Measurements from ENCODE around the gene CHRDL2.

CHRDL2 gene

GRCh38 chr11:74729397-74729796 is 1.8 kb downstream of the CHRDL2 start:
- no peak overlapping the region for H2AFZ ChIP-seq (ENCODE audit: low read depth)
- no peaks in the 10 kb centered on the region for H3K27me3 ChIP-seq (ENCODE audit: insufficient read depth, low read depth)
- no peak overlapping the region for H3K4me3 ChIP-seq (IDR thresholded peaks at IDR 0.05; ENCODE audit: insufficient read depth, low read depth, low read length)
- no peaks in the 10 kb centered on the region for H3K36me3 ChIP-seq (ENCODE audit: insufficient read depth)
- TF ChIP-seq CTCF (conservative IDR thresholded peaks at IDR 0.05; ENCODE audit: low read depth, low read length), result no peak
- H3K79me2 ChIP-seq (ENCODE audit: insufficient read depth, low read depth), result no peaks in the 10 kb centered on the region
- H3K4me1 ChIP-seq (ENCODE audit: low read depth, poor library complexity, severe bottlenecking), result no peaks in the 10 kb centered on the region
- H3K4me2 ChIP-seq, result no peak overlapping the region
- no peaks in the 10 kb centered on the region for H4K20me1 ChIP-seq (ENCODE audit: insufficient read depth)
- H3K27ac ChIP-seq, result no peak overlapping the region
- no peak overlapping the region for H3K9ac ChIP-seq

- Histone ChIP-seq H3K27me3 (ENCODE audit: insufficient read depth, low read depth) (no peaks in the 10 kb centered on the region), H3K4me2 (peak overlapping the region; percentile 6; the same call in 1 of the 2 replicates), H4K20me1 (ENCODE audit: insufficient read depth) (no peaks in the 10 kb centered on the region), H3K4me3 (IDR thresholded peaks at IDR 0.05; ENCODE audit: insufficient read depth, low read depth, low read length) (no peak overlapping the region), H2AFZ (ENCODE audit: low read depth) (peak overlapping the region; percentile 36; the same call in 1 of the 2 replicates), H3K27ac (no peak overlapping the region), H3K9ac (no peak overlapping the region), H3K36me3 (ENCODE audit: insufficient read depth) (no peaks in the 10 kb centered on the region), H3K79me2 (ENCODE audit: insufficient read depth, low read depth) (no peaks in the 10 kb centered on the region), H3K4me1 (ENCODE audit: low read depth, poor library complexity, severe bottlenecking) (no peaks in the 10 kb centered on the region)
- peak; percentile 82 for TF ChIP-seq CTCF (conservative IDR thresholded peaks at IDR 0.05; ENCODE audit: low read depth, low read length)
These were observed 4.6 kb downstream of the CHRDL2 start for GRCh38 chr11:74726547-74727182.

GRCh38 chr11:74725701-74726100 is 5.5 kb downstream of the CHRDL2 start:
- H3K9ac ChIP-seq, result no peak overlapping the region
- no peak overlapping the region for H3K4me3 ChIP-seq (IDR thresholded peaks at IDR 0.05; ENCODE audit: insufficient read depth, low read depth, low read length)
- no peak overlapping the region for H3K27ac ChIP-seq
- H2AFZ ChIP-seq (ENCODE audit: low read depth), result no peak overlapping the region
- H3K4me2 ChIP-seq, result no peak overlapping the region
- no peak for TF ChIP-seq CTCF (conservative IDR thresholded peaks at IDR 0.05; ENCODE audit: low read depth, low read length)
- H4K20me1 ChIP-seq (ENCODE audit: insufficient read depth), result no peaks in the 10 kb centered on the region
- no peaks in the 10 kb centered on the region for H3K27me3 ChIP-seq (ENCODE audit: insufficient read depth, low read depth)
- H3K79me2 ChIP-seq (ENCODE audit: insufficient read depth, low read depth), result no peaks in the 10 kb centered on the region
- H3K4me1 ChIP-seq (ENCODE audit: low read depth, poor library complexity, severe bottlenecking), result no peaks in the 10 kb centered on the region
- no peaks in the 10 kb centered on the region for H3K36me3 ChIP-seq (ENCODE audit: insufficient read depth)

- TF ChIP-seq CTCF (conservative IDR thresholded peaks at IDR 0.05; ENCODE audit: low read depth, low read length), result no peak
- H3K4me2 ChIP-seq, result no peak overlapping the region
These were observed 7.7 kb downstream of the CHRDL2 start for GRCh38 chr11:74723511-74723910.

More at GRCh38 chr11:74723511-74723910, 7.7 kb downstream of the CHRDL2 start:
- Histone ChIP-seq H3K27me3 (ENCODE audit: insufficient read depth, low read depth) (no peaks in the 10 kb centered on the region), H3K4me3 (IDR thresholded peaks at IDR 0.05; ENCODE audit: insufficient read depth, low read depth, low read length) (no peak overlapping the region), H2AFZ (ENCODE audit: low read depth) (no peak overlapping the region), H3K36me3 (ENCODE audit: insufficient read depth) (no peaks in the 10 kb centered on the region), H4K20me1 (ENCODE audit: insufficient read depth) (no peaks in the 10 kb centered on the region), H3K9ac (no peak overlapping the region), H3K27ac (no peak overlapping the region), H3K79me2 (ENCODE audit: insufficient read depth, low read depth) (no peaks in the 10 kb centered on the region), H3K4me1 (ENCODE audit: low read depth, poor library complexity, severe bottlenecking) (no peaks in the 10 kb centered on the region)
